Stimulated activated naive CD4-positive, alpha-beta T cell treated with Interleukin-2 at 50 U/mL for 16 hours (primary cell): ENCODE results near the gene MPP7.
A peak's percentile ranks its signal among the peaks of the same experiment; 100 is the strongest.

Experiments used
- DNase-seq: peaks from one replicate; lab custom pipeline; 2025; lab: John Stamatoyannopoulos, UW

The MPP7 gene

DNA sequence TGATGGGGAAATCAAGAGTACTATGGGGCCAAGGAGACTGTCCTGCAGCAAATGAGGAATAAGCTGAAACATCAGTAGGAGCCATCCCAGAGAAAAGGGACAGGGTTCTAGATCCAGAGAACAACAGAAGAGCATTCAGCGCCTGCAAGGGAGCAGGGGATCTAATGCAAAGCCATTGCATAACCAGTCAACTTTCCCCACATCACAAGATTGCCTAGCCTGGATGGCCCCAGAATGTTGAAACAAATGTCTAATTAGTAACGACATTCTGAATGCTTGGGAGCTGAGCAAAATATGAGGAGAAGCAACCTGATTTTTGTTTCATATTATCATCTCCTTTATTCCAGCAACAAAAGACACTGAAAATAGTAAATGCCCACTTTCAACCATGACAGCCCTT lies 2.7 kb upstream of the MPP7 start:
- DNase-seq, result no peak

DNA sequence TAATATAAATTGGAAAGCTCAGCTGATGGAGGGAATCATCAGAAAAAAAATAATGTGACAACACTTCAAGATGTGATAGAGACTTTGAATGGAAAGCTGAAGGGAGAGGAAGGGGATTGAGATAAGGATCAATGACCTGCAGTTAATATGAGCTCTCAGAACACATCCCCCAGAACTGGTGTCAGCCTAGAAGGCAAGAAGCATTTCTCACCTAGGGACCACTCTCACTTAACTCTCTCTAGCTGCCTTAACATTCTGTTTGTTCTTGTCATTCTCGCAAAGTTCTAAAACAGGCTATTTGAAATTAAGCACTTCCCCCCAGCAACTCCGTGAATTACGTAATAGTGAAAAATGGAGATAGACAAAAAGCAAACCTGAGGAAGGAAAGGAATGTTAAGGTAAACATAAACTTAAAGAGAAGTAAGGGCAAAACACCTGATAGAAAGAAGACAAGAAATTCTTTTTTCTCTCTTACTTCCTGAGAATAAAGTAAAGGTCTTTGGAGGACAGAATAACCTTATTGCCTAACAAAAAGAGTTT lies 1.2 kb upstream of the MPP7 start:
- DNase-seq, result no peak

DNA sequence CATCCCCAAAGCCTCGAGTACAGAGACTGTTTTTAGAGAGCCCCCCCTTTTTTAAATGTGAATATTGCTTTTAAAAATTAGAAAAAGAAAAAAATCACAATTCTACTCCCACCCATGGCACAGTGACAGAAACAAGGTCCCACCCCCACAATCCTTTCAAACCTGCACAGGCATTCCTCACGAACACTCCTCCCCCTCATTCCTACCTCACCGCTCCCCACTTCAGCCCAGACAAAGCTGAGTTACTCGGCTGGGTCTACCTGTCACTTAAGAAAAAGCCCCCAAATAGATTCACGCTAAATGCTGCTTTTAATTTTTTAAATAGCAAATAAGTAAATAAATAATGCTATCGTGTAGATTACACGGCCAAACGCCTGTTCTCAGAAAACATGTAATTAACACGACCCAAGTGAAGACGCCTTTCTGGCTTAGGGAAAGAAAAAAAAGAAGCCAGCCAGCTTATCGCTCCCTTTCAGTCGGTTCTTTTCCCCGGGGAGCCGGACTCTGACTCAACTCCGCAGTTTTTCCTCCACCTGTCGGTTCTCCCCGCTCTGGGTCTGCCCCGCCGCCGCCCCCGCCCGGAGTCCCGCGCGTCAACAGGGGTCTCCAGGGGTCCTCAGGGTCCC lies 739 bp downstream of the MPP7 start:
- DNase-seq, result no peak

DNA sequence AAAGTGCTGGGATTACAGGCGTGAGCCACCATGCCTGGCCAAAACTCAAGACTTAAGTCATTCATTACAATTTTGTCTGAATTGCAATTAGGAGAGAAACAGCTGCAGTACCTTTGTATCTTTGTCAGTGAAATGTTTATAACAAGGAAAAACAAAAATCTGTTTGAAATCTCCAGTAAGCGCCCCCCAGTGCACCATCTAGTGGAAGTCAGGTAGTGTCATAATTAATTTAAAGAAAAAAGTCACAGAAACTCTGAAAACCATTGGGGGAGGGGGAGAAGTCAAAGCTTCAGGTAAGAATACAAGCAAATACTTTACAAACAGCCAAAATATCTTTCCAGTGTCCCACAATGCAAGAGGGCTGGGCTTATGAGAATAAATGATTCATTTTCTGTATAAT lies 2.8 kb downstream of the MPP7 start:
- DNase-seq, result no peak

DNA sequence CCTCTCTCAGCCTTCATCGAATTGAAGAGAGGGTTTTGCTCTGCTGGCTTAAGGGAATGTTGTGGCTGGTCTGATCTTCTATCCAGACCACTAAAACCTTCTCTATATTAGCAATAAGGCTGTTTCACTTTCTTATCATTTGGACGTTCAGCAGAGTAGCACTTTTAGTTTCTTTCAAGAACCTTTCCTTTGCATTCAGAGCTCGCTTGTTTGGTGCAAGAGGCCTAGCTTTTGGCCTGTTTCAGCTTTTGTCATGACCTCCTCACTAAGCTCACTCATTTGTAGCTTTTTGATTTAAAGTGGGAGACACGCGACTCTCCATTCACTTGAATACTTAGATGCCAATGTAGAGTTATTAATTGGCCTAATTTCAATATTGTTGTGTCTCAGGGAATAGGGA lies 3.9 kb downstream of the MPP7 start:
- no peak for DNase-seq

GRCh38 chr10:28296023-28296422 lies 6.8 kb downstream of the MPP7 start:
- no peak for DNase-seq

- no peak for DNase-seq
Observed at GRCh38 chr10:28295336-28295735, 7.5 kb downstream of the MPP7 start.

GRCh38 chr10:28294809-28295208 lies 8.1 kb downstream of the MPP7 start:
- no peak for DNase-seq

GRCh38 chr10:28294169-28294532 lies 8.7 kb downstream of the MPP7 start:
- no peak for DNase-seq

- no peak for DNase-seq
Observed at GRCh38 chr10:28293236-28294168, 9.4 kb downstream of the MPP7 start.

- DNase-seq, result peak; percentile 27
Observed at GRCh38 chr10:28291881-28292297, 11.0 kb downstream of the MPP7 start.

GRCh38 chr10:28285816-28286215 lies 17.0 kb downstream of the MPP7 start:
- no peak for DNase-seq

GRCh38 chr10:28284126-28284525 lies 18.7 kb downstream of the MPP7 start:
- no peak for DNase-seq

- DNase-seq, result no peak
Observed at GRCh38 chr10:28283251-28283650, 19.6 kb downstream of the MPP7 start.

DNA sequence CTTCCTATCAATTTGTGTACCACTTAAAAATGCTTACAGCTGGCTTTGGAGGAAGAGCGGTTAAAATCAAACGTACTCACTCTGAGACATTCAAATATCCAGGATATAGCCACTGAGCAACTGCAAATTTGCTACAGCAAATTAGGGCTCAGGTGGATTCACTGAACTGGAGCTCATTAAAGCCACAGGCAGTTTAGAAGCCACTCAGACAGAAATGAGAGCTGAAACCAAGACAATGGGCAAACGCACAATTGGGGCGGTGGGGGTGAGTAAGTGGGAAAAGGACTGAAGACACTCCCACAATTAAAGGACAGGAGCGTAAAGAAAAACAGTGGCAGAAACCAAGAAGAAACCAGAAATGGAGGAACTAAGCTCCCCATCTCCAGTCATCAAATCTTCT lies 20.5 kb downstream of the MPP7 start:
- DNase-seq, result no peak

- DNase-seq, result no peak
Observed at GRCh38 chr10:28281726-28282315, 21.0 kb downstream of the MPP7 start.

DNA sequence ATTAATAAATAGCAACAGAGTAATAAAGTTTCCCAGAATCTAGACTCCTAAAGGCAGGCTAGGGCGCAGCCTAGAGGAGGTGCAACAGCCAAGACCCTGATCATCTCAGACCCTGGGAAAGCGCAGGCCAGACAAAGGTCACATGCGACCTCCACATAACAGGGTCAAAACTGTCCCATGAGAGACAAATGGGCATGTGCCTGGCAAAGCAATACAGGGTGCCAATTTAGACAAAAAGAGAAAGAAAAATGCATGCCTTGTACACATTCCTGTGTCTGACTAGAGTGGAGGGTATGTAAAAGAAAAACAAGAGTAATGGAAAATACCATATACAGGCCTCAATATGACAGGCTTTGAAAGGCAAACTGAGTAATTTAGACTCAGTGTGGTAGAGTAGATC lies 22.2 kb downstream of the MPP7 start:
- no peak for DNase-seq

DNA sequence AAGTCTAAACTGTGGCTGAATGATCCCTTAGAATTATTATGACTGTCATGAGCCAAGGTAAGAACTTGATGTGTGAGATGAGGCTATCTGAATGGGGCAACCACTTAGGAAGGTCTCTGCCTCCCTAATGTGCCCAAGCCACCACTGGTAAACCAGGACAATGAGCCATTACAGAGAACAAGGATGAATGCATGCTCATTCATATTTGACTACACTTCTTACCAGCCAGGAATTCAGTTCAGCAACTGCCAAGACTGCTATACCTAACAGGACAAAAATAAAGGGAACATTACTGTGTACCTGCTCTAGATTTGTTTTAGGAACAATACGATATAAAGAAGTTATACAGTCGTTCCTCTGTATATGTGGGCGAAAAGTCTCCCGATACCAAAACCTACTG lies 23.0 kb downstream of the MPP7 start:
- DNase-seq, result no peak

DNA sequence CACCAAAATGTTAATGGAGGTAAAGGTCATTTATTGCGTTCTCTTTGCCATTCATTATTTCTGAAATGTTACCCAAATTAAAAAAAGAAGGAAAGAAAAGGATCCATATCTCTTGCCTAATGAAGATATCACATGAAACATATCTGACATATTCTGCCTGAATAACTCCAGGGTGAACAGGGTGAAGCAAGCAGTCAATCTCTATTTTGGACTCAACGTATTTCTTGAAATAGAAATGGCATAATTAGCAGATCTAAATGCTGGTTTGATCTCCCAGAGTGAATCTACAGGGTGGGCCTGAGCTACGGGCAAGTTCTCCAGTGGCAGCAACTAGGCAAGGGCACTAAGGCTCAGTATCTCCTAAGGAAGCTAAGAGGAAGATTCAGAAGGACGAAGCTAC lies 24.0 kb downstream of the MPP7 start:
- DNase-seq, result no peak

- no peak for DNase-seq
Observed at GRCh38 chr10:28276384-28276783, 26.5 kb downstream of the MPP7 start.

GRCh38 chr10:28274475-28274874 lies 28.4 kb downstream of the MPP7 start:
- no peak for DNase-seq

DNA sequence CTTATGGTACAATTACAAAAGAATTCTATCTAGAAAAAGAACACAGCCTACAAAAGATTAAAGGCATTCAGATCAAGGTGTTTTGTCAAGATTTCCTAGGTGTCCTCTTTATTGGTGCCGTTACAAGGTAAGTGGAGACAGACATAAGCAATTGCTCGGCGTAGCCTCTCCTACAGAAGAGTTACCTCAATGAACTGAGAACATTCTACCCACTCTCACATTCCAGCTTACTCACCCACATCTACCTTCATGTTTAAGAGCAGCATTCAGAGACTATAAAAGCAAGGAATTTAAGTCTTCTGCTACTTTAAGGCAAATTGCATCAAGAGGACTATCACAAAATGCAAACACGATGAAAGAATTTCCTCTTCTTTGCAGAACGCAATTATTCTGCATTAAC lies 29.5 kb downstream of the MPP7 start:
- DNase-seq, result no peak

GRCh38 chr10:28269842-28270456 lies 32.9 kb downstream of the MPP7 start:
- no peak for DNase-seq
